Epithelial cell of proximal tubule (primary cell): Measurements from ENCODE around the gene PPP5C. TPM values are rescaled to one million over a fixed set of nuclear protein-coding genes. Genes with fewer than 3 reads are reported as not detected.
"Not testable (repeated sequence)": the region's sequence is repeated elsewhere in the genome, so short reads cannot be mapped to it uniquely, and the experiment has no call there.

Experiments used
- DNase-seq: peaks from one replicate; pipeline ENCODE4 v3.0.0-alpha.2; 2011; ENCODE audit warnings: low read depth
- H3K4me3 ChIP-seq: 2 replicates; pipeline ENCODE4 v1.5.1; 2011; ENCODE audit warnings: low read depth, mild to moderate bottlenecking, low read length
- total RNA-seq: library from RNA; depleted of rRNA; stranded (reverse); fragments of >200 nt; gene quantifications from 2 replicates; pipeline ENCODE4 v1.2.3, GENCODE V29; 2015
- TF ChIP-seq, protein P1 (sequence below): conservative IDR thresholded peaks from 2 replicates; pipeline ENCODE4 v1.5.1; 2012; ENCODE audit warnings: low read depth, mild to moderate bottlenecking, low read length

The PPP5C gene
- total RNA-seq, 1 donor from 2014 or later = 76.2 TPM

- TF ChIP-seq, protein P1, sequence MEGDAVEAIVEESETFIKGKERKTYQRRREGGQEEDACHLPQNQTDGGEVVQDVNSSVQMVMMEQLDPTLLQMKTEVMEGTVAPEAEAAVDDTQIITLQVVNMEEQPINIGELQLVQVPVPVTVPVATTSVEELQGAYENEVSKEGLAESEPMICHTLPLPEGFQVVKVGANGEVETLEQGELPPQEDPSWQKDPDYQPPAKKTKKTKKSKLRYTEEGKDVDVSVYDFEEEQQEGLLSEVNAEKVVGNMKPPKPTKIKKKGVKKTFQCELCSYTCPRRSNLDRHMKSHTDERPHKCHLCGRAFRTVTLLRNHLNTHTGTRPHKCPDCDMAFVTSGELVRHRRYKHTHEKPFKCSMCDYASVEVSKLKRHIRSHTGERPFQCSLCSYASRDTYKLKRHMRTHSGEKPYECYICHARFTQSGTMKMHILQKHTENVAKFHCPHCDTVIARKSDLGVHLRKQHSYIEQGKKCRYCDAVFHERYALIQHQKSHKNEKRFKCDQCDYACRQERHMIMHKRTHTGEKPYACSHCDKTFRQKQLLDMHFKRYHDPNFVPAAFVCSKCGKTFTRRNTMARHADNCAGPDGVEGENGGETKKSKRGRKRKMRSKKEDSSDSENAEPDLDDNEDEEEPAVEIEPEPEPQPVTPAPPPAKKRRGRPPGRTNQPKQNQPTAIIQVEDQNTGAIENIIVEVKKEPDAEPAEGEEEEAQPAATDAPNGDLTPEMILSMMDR = peak; percentile 16
- peak; percentile 36 for DNase-seq
- peak overlapping the region; percentile 21 for H3K4me3 ChIP-seq
Observed at GRCh38 chr19:46373491-46374359, 26.8 kb downstream of the PPP5C start.

GRCh38 chr19:46374536-46375475 lies 27.9 kb downstream of the PPP5C start:
- no peak overlapping the region for H3K4me3 ChIP-seq
- no peak for DNase-seq
- TF ChIP-seq, protein P1 = no peak

GRCh38 chr19:46375476-46376067 lies 28.7 kb downstream of the PPP5C start:
- not testable (repeated sequence) for H3K4me3 ChIP-seq, DNase-seq

DNA sequence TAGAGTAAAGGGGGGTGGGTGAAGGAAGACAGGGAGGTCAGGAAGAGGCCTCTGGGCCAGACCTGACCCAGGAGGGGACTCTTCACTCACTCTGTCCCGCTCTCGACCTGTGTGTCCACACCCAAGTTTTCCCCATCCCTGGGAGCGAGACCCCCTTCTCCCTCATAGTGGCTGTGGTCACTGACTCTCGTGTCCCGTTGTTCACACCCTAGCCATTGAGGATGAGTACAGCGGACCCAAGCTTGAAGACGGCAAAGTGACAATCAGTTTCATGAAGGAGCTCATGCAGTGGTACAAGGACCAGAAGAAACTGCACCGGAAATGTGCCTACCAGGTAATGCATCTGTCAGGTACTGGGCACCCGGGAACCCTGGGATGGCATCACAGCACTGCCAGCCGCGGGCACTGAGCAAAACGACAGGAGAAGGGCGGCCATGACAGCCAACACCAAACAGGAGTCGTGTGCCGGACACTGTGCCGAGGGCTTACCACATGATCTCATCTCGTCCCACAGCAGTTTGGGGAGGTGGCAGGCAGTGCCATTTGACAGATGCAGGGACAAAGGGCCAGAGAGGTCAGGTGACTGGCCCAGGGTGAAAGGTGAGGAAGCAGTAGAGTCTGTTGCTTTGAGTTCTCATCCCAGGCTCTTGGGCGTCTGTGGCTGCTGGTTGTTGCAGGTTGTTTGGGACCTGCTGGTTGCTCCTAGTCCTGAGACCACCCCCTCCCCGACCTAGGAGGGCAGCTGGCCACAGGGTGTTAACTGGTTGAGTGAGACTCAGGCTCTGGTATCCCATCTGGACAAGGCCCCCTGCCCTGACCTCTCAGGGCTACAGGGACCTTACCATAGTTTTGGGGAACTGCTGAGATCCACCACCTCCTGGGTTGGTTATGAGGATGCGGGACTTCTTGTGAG lies 29.6 kb downstream of the PPP5C start:
- no peak for DNase-seq
- TF ChIP-seq, protein P1 = no peak
- H3K4me3 ChIP-seq = no peak overlapping the region

DNA sequence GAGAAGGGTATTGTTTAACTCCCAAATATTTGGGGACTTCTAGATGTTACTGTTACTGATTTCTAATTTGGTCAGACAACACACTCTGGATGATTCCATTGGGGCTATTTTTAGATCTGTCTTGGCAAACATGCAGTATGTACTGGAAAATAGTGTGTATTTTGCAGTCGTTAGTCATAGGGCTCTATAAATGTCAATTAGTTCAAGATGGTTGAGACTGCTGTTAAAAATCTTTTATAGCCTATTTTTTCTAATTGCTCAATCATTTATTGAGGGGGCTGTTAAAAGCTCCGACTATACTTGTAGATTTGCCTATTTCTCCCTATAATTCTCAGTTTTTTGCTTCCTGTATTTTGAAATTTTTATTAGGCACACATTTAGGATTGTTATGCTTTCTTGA lies 31.4 kb downstream of the PPP5C start:
- TF ChIP-seq, protein P1 = no peak
- H3K4me3 ChIP-seq = no peak overlapping the region
- no peak for DNase-seq

DNA sequence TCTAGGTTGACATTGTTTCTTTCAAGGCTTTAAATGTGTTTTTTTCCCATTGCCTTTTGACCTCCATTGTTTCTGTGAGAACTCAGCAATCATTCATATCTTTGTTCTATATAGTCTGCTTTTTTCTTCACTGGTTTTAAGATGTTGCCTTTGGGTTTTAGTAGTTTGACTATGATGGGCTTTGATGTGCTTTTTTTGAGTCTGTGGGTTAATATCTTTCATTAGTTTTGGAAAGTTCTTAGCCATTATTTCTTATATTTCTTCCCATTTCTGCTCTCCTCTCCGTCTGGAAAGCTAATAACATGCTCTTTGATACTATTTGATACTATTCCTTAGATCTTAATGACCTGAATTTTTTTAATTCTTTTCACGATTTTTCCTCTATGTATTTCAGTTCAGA lies 33.8 kb downstream of the PPP5C start:
- H3K4me3 ChIP-seq = no peak overlapping the region
- TF ChIP-seq, protein P1 = no peak
- DNase-seq = no peak
